WTC11 (cell line): ENCODE data around the gene SYTL2.

Experiments
- ATF3 ChIP-seq: sonication (generic); formaldehyde crosslinking; conservative IDR thresholded peaks from 2 replicates; pipeline ENCODE4 v1.8.1; 2022; ENCODE audit warnings: mild to moderate bottlenecking, missing genetic modification reagents
- ESRRA ChIP-seq: sonication (generic); formaldehyde crosslinking; IDR thresholded peaks from 2 replicates; pipeline ENCODE4 v1.8.1; 2022; ENCODE audit warnings: mild to moderate bottlenecking, missing genetic modification reagents, borderline replicate concordance
- IRF2 ChIP-seq: sonication (generic); formaldehyde crosslinking; IDR thresholded peaks from 2 replicates; pipeline ENCODE4 v1.8.0; 2022; ENCODE audit warnings: low read depth, missing genetic modification reagents, borderline replicate concordance
- MLX ChIP-seq: sonication (generic); formaldehyde crosslinking; IDR thresholded peaks from 2 replicates; pipeline ENCODE4 v1.8.1; 2023; ENCODE audit warnings: mild to moderate bottlenecking, missing genetic modification reagents, moderate library complexity
- MXD4 ChIP-seq: fragments of 250-450 bp; sonication (Bioruptor Pico); IDR thresholded peaks from 2 replicates; pipeline ENCODE4 v1.8.0; 2021; ENCODE audit warnings: mild to moderate bottlenecking, moderate library complexity, borderline replicate concordance
- MYBL2 ChIP-seq: sonication (generic); formaldehyde crosslinking; IDR thresholded peaks from 2 replicates; pipeline ENCODE4 v1.8.1; 2023; ENCODE audit warnings: mild to moderate bottlenecking, moderate library complexity, missing genetic modification reagents
- SOX15 ChIP-seq: fragments of 250-450 bp; sonication (Bioruptor Pico); IDR thresholded peaks from 2 replicates; pipeline ENCODE4 v1.9.0; 2021; ENCODE audit warnings: mild to moderate bottlenecking
- TCF7 ChIP-seq: sonication (generic); formaldehyde crosslinking; IDR thresholded peaks from 2 replicates; pipeline ENCODE4 v1.8.0; 2022; ENCODE audit warnings: mild to moderate bottlenecking, low read depth, missing genetic modification reagents, moderate library complexity
- TF ChIP-seq, protein P1 (sequence below): fragments of 200-600 bp; IDR thresholded peaks from 2 replicates; pipeline ENCODE4 v1.8.0; 2022; ENCODE audit warnings: antibody characterized with exemption
- TF ChIP-seq, protein P2 (sequence below): sonication (generic); formaldehyde crosslinking; IDR thresholded peaks from 2 replicates; pipeline ENCODE4 v1.8.0; 2022; ENCODE audit warnings: mild to moderate bottlenecking, missing genetic modification reagents
- TF ChIP-seq, protein P3 (sequence below): sonication (generic); formaldehyde crosslinking; IDR thresholded peaks from 2 replicates; pipeline ENCODE4 v1.8.1; 2023; ENCODE audit warnings: mild to moderate bottlenecking, missing genetic modification reagents, moderate library complexity

GRCh38 chr11:85697747-85698146 lies 113.2 kb downstream of the SYTL2 start:
- TF ChIP-seq ESRRA (no peak), IRF2 (CRISPR knock-in tag) (no peak), ATF3 (CRISPR knock-in tag) (no peak), SOX15 (no peak), MLX (CRISPR knock-in tag) (no peak), MXD4 (no peak), TCF7 (CRISPR knock-in tag) (no peak), MYBL2 (no peak)
- TF ChIP-seq, protein P1, sequence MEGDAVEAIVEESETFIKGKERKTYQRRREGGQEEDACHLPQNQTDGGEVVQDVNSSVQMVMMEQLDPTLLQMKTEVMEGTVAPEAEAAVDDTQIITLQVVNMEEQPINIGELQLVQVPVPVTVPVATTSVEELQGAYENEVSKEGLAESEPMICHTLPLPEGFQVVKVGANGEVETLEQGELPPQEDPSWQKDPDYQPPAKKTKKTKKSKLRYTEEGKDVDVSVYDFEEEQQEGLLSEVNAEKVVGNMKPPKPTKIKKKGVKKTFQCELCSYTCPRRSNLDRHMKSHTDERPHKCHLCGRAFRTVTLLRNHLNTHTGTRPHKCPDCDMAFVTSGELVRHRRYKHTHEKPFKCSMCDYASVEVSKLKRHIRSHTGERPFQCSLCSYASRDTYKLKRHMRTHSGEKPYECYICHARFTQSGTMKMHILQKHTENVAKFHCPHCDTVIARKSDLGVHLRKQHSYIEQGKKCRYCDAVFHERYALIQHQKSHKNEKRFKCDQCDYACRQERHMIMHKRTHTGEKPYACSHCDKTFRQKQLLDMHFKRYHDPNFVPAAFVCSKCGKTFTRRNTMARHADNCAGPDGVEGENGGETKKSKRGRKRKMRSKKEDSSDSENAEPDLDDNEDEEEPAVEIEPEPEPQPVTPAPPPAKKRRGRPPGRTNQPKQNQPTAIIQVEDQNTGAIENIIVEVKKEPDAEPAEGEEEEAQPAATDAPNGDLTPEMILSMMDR = no peak
- TF ChIP-seq, protein P2, sequence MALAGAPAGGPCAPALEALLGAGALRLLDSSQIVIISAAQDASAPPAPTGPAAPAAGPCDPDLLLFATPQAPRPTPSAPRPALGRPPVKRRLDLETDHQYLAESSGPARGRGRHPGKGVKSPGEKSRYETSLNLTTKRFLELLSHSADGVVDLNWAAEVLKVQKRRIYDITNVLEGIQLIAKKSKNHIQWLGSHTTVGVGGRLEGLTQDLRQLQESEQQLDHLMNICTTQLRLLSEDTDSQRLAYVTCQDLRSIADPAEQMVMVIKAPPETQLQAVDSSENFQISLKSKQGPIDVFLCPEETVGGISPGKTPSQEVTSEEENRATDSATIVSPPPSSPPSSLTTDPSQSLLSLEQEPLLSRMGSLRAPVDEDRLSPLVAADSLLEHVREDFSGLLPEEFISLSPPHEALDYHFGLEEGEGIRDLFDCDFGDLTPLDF (CRISPR knock-in tag) = no peak
- TF ChIP-seq, protein P3, sequence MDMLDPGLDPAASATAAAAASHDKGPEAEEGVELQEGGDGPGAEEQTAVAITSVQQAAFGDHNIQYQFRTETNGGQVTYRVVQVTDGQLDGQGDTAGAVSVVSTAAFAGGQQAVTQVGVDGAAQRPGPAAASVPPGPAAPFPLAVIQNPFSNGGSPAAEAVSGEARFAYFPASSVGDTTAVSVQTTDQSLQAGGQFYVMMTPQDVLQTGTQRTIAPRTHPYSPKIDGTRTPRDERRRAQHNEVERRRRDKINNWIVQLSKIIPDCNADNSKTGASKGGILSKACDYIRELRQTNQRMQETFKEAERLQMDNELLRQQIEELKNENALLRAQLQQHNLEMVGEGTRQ (CRISPR knock-in tag) = no peak
